C4-2B (cell line): Measurements from ENCODE around the gene KRT33B.

ENCODE experiments used
- ZFX ChIP-seq: fragments of 450-650 bp; IDR thresholded peaks from 2 replicates; pipeline ENCODE4 v1.6.1; 2017
- TF ChIP-seq, protein P1 (sequence below): fragments of 450-650 bp; conservative IDR thresholded peaks from 2 replicates; pipeline ENCODE4 v1.5.1; 2017; ENCODE audit warnings: mild to moderate bottlenecking

DNA sequence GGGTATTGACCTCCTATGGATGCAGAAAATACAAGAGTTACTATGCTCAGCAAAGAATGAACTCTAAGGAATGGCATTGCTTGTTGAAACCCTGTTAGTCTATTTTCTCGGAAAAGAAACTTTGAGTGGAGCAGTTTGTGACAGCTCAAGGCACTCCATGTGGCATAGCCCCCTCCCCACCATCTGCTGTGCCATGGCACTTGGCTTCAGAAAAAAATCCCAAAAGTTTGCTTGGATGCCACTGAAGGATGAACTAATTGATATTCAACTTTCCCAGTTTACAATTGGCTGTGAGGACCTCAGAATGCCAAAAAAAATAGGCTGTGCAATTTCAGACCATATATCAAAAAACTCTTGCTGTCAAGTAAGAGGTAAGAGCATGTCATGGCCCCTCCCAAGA lies 26.0 kb upstream of the KRT33B start:
- TF ChIP-seq, protein P1, sequence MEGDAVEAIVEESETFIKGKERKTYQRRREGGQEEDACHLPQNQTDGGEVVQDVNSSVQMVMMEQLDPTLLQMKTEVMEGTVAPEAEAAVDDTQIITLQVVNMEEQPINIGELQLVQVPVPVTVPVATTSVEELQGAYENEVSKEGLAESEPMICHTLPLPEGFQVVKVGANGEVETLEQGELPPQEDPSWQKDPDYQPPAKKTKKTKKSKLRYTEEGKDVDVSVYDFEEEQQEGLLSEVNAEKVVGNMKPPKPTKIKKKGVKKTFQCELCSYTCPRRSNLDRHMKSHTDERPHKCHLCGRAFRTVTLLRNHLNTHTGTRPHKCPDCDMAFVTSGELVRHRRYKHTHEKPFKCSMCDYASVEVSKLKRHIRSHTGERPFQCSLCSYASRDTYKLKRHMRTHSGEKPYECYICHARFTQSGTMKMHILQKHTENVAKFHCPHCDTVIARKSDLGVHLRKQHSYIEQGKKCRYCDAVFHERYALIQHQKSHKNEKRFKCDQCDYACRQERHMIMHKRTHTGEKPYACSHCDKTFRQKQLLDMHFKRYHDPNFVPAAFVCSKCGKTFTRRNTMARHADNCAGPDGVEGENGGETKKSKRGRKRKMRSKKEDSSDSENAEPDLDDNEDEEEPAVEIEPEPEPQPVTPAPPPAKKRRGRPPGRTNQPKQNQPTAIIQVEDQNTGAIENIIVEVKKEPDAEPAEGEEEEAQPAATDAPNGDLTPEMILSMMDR = no peak
- no peak for TF ChIP-seq ZFX
